ENCODE measurements around the gene OVOL3.

GRCh38 chr19:36110487-36111199, at the start of gene OVOL3:
- TF ChIP-seq CTCF (IDR thresholded peaks at IDR 0.05) (no peak), POLR2A (IDR thresholded peaks at IDR 0.05) (no peak)

Data from vagina (tissue), 2 donors.